Upper lobe of left lung (tissue), 4 donors: ENCODE measurements around the gene WNT3.

Experiments used
- CTCF ChIP-seq, 6 experiments: fragments of 450-650 bp in 4 of 6; fragments of 200-600 bp in 2 of 6; sonication (generic) in 2 of 6; IDR thresholded peaks; one replicate each; pipeline ENCODE4 v1.5.1; 2016 to 2019; ENCODE audit warnings: antibody characterized with exemption in 6 of 6
- POLR2A ChIP-seq, 4 donors: fragments of 450-650 bp; IDR thresholded peaks; one replicate each; pipeline ENCODE4 v1.5.1; 2016 to 2017; ENCODE audit warnings: antibody characterized with exemption in 4 of 4, mild to moderate bottlenecking in 2 of 4
- POLR2AphosphoS5 ChIP-seq, 2 donors: sonication (generic); formaldehyde crosslinking; IDR thresholded peaks; one replicate each; pipeline ENCODE4 v1.5.1; 2017; ENCODE audit warnings: antibody characterized with exemption in 2 of 2

- TF ChIP-seq CTCF (IDR thresholded peaks at IDR 0.05): no peak
- TF ChIP-seq POLR2AphosphoS5 (IDR thresholded peaks at IDR 0.05): no peak
- no peak for TF ChIP-seq POLR2A (IDR thresholded peaks at IDR 0.05)
Measured at GRCh38 chr17:46732160-46732559, 86.3 kb downstream of the WNT3 start.
